Ovary (tissue), 3 donors: ENCODE measurements around the gene OLIG2.

ENCODE experiments used
- CTCF ChIP-seq, 3 donors: fragments of 450-650 bp in 2 of 3; fragments of 200-600 bp in 1 of 3; IDR thresholded peaks; one replicate each; pipeline versions ENCODE4 v1.5.1 to v1.8.0; 2016 to 2022; ENCODE audit warnings: antibody characterized with exemption in 3 of 3, mild to moderate bottlenecking in 1 of 3
- EP300 ChIP-seq: sonication (generic); formaldehyde crosslinking; IDR thresholded peaks from one replicate; pipeline ENCODE4 v1.6.1; 2017; ENCODE audit warnings: antibody characterized with exemption
- donor health status: DM: no; HTN: no; CAD: no.

DNA sequence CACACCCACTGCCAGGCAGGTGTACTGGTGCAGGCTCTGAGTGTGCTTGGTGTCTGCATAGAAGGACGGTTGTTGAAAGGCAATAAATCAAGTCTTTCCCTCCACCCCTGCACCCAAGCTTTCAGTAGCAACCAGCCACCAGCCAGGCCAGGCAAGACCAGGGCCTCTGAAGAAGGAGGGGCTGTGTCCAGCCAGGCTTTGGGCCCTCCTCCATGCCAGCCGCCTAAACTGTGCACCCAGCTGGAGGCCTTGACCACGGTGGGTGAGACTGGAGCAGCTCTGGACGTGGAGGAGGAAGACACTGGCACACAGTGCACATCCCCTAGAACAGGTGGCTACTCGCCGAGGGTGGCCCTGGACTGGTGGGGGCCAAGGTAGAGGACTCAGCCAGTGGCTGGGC is 4.9 kb downstream of the OLIG2 start:
- no peak for TF ChIP-seq CTCF (IDR thresholded peaks at IDR 0.05)
- TF ChIP-seq EP300, result no peak
